ENCODE measurements around the gene NAT16. TPM values are rescaled to one million over a fixed set of nuclear protein-coding genes. Genes with fewer than 3 reads are reported as not detected.

NAT16 gene
- total and polyA plus RNA-seq, 2 of the 4 experiments (the other 2 are of a cell fraction): 0.05 TPM; not detected in 1

- Histone ChIP-seq H3K23ac (ENCODE audit: low read depth, low read length) (peak within 1 kb of the TSS; percentile 99), H3K4me3 (ENCODE audit: insufficient read depth, low read depth, low read length) (peak within 1 kb of the TSS; percentile 96), H3K9me3 (ENCODE audit: control insufficient read depth, insufficient read depth, low read length) (no peaks in the 10 kb centered on the region), H4K20me1 (ENCODE audit: insufficient read depth, low read length) (peaks cover 8% of the 10 kb centered on the region; the same call in 1 of the 2 replicates), H3K4ac (ENCODE audit: low read depth, low read length) (peak within 1 kb of the TSS; percentile 99), H3K9me1 (ENCODE audit: insufficient read depth, low read length) (peaks cover 4% of the 10 kb centered on the region), H2AK5ac (ENCODE audit: low read depth, low read length) (peak within 1 kb of the TSS; percentile 96), H3K18ac (ENCODE audit: low read depth, low read length) (peak within 1 kb of the TSS; percentile 75), H2BK15ac (ENCODE audit: low read depth, low read length) (peak within 1 kb of the TSS; percentile 45; the same call in 1 of the 3 replicates), H3K36me3 (ENCODE audit: control insufficient read depth, insufficient read depth, low read length) (peaks cover 20% of the 10 kb centered on the region), H3K9ac (ENCODE audit: low read depth, low read length) (peak within 1 kb of the TSS; percentile 83), H3K14ac (replicated peaks; ENCODE audit: low read depth, low read length) (peak within 1 kb of the TSS; percentile 100), H3K27me3 (ENCODE audit: control insufficient read depth, insufficient read depth, low read length) (no peaks in the 10 kb centered on the region), H3K56ac (ENCODE audit: extremely low read depth, insufficient read depth, low read length) (peak within 1 kb of the TSS; percentile 93), H4K5ac (ENCODE audit: low read depth, low read length) (peak within 1 kb of the TSS; percentile 95), H2AK9ac (replicated peaks; ENCODE audit: low read depth, low read length, poor library complexity) (peak within 1 kb of the TSS; percentile 98), H3K79me1 (ENCODE audit: low read depth in 1 of 2, low read length in 2 of 2) (peaks cover 25 to 60% of the 10 kb centered on the region in 2 experiments), H3K27ac (ENCODE audit: insufficient read depth, low read length) (peak within 1 kb of the TSS; percentile 89), H3K4me1 (ENCODE audit: control insufficient read depth, insufficient read depth, low read length) (peaks cover 9% of the 10 kb centered on the region), H2BK5ac (ENCODE audit: low read depth, low read length, poor library complexity, severe bottlenecking) (peak within 1 kb of the TSS; percentile 84), H2BK20ac (ENCODE audit: low read depth, low read length) (0 out of 2 replicates have a peak within 1 kb of the TSS, but pooled peaks have one; percentile 2), H4K8ac (ENCODE audit: low read depth in 2 of 2, low read length in 2 of 2) (peak within 1 kb of the TSS; percentile 85 to 95), H2BK120ac (ENCODE audit: low read depth, low read length) (peak within 1 kb of the TSS; percentile 68), H2AFZ (replicated peaks; ENCODE audit: low read length, poor library complexity) (peak within 1 kb of the TSS; percentile 87), H4K91ac (ENCODE audit: insufficient read depth, low read depth, low read length) (peak within 1 kb of the TSS; percentile 92), H3K4me2 (ENCODE audit: low read depth, low read length) (peak within 1 kb of the TSS; percentile 100)
- dilution Hi-C loops (cut with HindIII; ENCODE audit: low sequenced_read_pairs, unreplicated experiment) (no loop called here), intact Hi-C loops (cut with micrococcal nuclease) (loop anchor here (2.0 kb wide), 1 partner anchor 27 kb away; the partner anchor contains the start of gene FIS1), in situ Hi-C loops (cut with MboI; ENCODE audit: low sequenced_read_pairs) (no loop called here)
- CTCF ChIA-PET: interaction anchor here (0.5 to 3.0 kb wide), 7 partner anchors 18 to 305 kb away, joined by 3 to 8 read pairs (median 4); no protein-coding TSS in a partner anchor
- BruUV-seq (replicated peaks): no TSS peak
- DNase-seq (peak; percentile 97), ATAC-seq (ENCODE audit: low read depth) (peak; percentile 92)
- WGBS, 2 experiments (ENCODE audit: extremely low coverage in 2 of 2, insufficient read length in 1 of 2): 0% methylated on average over 34 of the region's 57 CpGs; no CpG with 5 or more reads in 1 of the 2 experiments
- POLR2A ChIA-PET (ENCODE audit: unreplicated experiment): interaction anchor here (0.6 to 1.6 kb wide), 5 partner anchors 10 to 634 kb away, joined by 3 to 7 read pairs (median 4); partner anchors contain the start of gene SERPINE1
- TF ChIP-seq, protein P1, sequence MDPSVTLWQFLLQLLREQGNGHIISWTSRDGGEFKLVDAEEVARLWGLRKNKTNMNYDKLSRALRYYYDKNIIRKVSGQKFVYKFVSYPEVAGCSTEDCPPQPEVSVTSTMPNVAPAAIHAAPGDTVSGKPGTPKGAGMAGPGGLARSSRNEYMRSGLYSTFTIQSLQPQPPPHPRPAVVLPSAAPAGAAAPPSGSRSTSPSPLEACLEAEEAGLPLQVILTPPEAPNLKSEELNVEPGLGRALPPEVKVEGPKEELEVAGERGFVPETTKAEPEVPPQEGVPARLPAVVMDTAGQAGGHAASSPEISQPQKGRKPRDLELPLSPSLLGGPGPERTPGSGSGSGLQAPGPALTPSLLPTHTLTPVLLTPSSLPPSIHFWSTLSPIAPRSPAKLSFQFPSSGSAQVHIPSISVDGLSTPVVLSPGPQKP (IDR thresholded peaks at IDR 0.05; ENCODE audit: borderline replicate concordance, low read depth, low read length): 0 out of 2 replicates have a peak, but pooled peaks have one; percentile 66
- TF ChIP-seq, protein P2, sequence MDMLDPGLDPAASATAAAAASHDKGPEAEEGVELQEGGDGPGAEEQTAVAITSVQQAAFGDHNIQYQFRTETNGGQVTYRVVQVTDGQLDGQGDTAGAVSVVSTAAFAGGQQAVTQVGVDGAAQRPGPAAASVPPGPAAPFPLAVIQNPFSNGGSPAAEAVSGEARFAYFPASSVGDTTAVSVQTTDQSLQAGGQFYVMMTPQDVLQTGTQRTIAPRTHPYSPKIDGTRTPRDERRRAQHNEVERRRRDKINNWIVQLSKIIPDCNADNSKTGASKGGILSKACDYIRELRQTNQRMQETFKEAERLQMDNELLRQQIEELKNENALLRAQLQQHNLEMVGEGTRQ (IDR thresholded peaks at IDR 0.05; ENCODE audit: low read depth, low read length): no peak
- TF ChIP-seq RCOR1 (IDR thresholded peaks at IDR 0.05; ENCODE audit: insufficient replicate concordance, low read length) (no peak), RFX5 (IDR thresholded peaks at IDR 0.05; ENCODE audit: low read depth, low read length) (no peak), MAZ (IDR thresholded peaks at IDR 0.05; ENCODE audit: borderline replicate concordance, low read depth, low read length) (peak; percentile 45; the same call in 1 of the 2 replicates), MXI1 (IDR thresholded peaks at IDR 0.05; ENCODE audit: borderline replicate concordance, low read depth, low read length) (peak; percentile 77), RAD21 (IDR thresholded peaks at IDR 0.05; ENCODE audit: low read length) (peak; percentile 7; the same call in 1 of the 2 replicates), POLR2A (IDR thresholded peaks at IDR 0.05; ENCODE audit: low read depth, low read length) (peak; percentile 64; the same call in 1 of the 2 replicates), SMC3 (IDR thresholded peaks at IDR 0.05; ENCODE audit: low read depth, low read length) (no peak), FOS (IDR thresholded peaks at IDR 0.05; ENCODE audit: low read depth, low read length) (no peak), CEBPB (IDR thresholded peaks at IDR 0.05; ENCODE audit: low read depth, low read length) (no peak)
- TF ChIP-seq, protein P3, sequence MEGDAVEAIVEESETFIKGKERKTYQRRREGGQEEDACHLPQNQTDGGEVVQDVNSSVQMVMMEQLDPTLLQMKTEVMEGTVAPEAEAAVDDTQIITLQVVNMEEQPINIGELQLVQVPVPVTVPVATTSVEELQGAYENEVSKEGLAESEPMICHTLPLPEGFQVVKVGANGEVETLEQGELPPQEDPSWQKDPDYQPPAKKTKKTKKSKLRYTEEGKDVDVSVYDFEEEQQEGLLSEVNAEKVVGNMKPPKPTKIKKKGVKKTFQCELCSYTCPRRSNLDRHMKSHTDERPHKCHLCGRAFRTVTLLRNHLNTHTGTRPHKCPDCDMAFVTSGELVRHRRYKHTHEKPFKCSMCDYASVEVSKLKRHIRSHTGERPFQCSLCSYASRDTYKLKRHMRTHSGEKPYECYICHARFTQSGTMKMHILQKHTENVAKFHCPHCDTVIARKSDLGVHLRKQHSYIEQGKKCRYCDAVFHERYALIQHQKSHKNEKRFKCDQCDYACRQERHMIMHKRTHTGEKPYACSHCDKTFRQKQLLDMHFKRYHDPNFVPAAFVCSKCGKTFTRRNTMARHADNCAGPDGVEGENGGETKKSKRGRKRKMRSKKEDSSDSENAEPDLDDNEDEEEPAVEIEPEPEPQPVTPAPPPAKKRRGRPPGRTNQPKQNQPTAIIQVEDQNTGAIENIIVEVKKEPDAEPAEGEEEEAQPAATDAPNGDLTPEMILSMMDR (conservative IDR thresholded peaks at IDR 0.05; ENCODE audit: low read depth, low read length): peak; percentile 11; the same call in 1 of the 2 replicates
Observed at GRCh38 chr7:101217388-101218235, 37.5 kb upstream of the NAT16 start, which contains the start of the genes PLOD3 and ZNHIT1. Gene PLOD3, minus strand, starts transcription at chr7:101217581. Its CDS starts 307 bp downstream, at chr7:101217274. Gene ZNHIT1, plus strand, starts transcription at chr7:101218165. Its CDS starts 31 bp downstream, at chr7:101218196.
